ENCODE measurements around the gene AGRN.

AGRN gene

GRCh38 chr1:1047407-1047806, 27.5 kb downstream of the AGRN start:
- DNase-seq (ENCODE audit: low read depth), result no peak
- H3K4me3 ChIP-seq (ENCODE audit: low read length), result no peak overlapping the region
- TF ChIP-seq CTCF (IDR thresholded peaks at IDR 0.05; ENCODE audit: insufficient read depth, low read depth, low read length, missing control alignments), result no peak

GRCh38 chr1:1047963-1048362, 28.0 kb downstream of the AGRN start:
- no peak for DNase-seq (ENCODE audit: low read depth)

GRCh38 chr1:1048765-1049164, 28.8 kb downstream of the AGRN start:
- no peak overlapping the region for H3K4me3 ChIP-seq (ENCODE audit: low read length)

More at GRCh38 chr1:1047963-1048362, 28.0 kb downstream of the AGRN start:
- no peak for TF ChIP-seq CTCF (IDR thresholded peaks at IDR 0.05; ENCODE audit: insufficient read depth, low read depth, low read length, missing control alignments)
- H3K4me3 ChIP-seq (ENCODE audit: low read length), result no peak overlapping the region

GRCh38 chr1:1049318-1050165, 29.6 kb downstream of the AGRN start:
- no peak for TF ChIP-seq CTCF (IDR thresholded peaks at IDR 0.05; ENCODE audit: insufficient read depth, low read depth, low read length, missing control alignments)
- H3K4me3 ChIP-seq (ENCODE audit: low read length), result no peak overlapping the region
- no peak for DNase-seq (ENCODE audit: low read depth)

More at GRCh38 chr1:1048765-1049164, 28.8 kb downstream of the AGRN start:
- DNase-seq (ENCODE audit: low read depth), result no peak
- no peak for TF ChIP-seq CTCF (IDR thresholded peaks at IDR 0.05; ENCODE audit: insufficient read depth, low read depth, low read length, missing control alignments)

GRCh38 chr1:1050577-1051052, 30.7 kb downstream of the AGRN start:
- TF ChIP-seq CTCF (IDR thresholded peaks at IDR 0.05; ENCODE audit: insufficient read depth, low read depth, low read length, missing control alignments), result no peak
- DNase-seq (ENCODE audit: low read depth), result no peak
- H3K4me3 ChIP-seq (ENCODE audit: low read length), result no peak overlapping the region

GRCh38 chr1:1051127-1051810, 31.3 kb downstream of the AGRN start:
- TF ChIP-seq CTCF (IDR thresholded peaks at IDR 0.05; ENCODE audit: insufficient read depth, low read depth, low read length, missing control alignments), result no peak
- no peak overlapping the region for H3K4me3 ChIP-seq (ENCODE audit: low read length)
- DNase-seq (ENCODE audit: low read depth), result no peak
